ENCODE measurements around the gene CTIF.

CTIF gene

DNA sequence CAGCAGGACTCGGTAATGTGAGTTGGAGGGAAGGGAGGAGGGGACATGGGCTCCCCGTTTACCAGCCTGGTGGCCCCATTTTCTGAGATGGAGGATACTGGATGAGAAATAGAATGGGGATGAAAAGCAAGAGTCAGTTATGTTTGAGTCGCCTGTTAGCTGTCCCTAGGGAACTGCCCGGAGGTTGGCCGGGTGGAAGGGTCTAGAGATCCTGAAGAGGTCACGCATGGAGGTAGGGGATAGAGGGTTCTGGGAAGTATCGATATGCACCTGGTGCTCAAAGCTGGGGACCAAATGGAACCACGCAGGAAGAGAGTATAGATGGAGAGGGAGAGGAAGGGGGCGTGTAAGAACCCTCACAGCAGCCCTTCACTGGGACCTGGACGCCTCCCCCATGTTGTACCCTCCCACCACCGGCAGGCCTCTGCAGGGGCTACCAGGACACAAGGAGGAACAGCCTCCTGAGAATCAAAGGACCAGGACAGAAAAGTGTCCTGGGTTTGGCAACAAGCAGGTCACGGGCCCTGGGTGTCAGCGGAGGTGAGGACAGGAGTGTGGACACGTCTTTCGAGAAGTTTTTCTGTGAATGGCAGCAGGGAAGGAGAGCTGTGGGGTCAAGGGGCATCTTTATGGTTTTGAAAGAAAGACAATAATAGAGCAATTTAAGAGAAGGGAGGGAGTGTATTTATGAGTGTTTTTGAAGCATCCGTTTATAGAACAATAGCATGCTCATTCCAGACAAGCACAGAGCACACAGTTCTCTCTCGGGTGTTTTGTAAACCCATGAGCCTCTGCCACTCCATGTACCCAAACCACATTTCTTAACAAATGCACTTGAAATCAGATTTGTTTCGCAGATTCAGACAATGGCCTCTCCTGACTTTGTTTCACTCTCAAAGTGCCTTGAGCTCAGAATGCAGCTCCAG is 279.8 kb downstream of the CTIF start:
- TF ChIP-seq FOXM1 (IDR thresholded peaks at IDR 0.05; ENCODE audit: borderline replicate concordance, low read depth) (no peak), TAF1 (IDR thresholded peaks at IDR 0.05; ENCODE audit: low read depth) (no peak), RAD21 (IDR thresholded peaks at IDR 0.05; ENCODE audit: low read depth) (no peak), ZBTB7A (IDR thresholded peaks at IDR 0.05; ENCODE audit: low read depth) (no peak), TEAD4 (IDR thresholded peaks at IDR 0.05) (no peak), CEBPB (IDR thresholded peaks at IDR 0.05) (no peak), EP300 (IDR thresholded peaks at IDR 0.05; ENCODE audit: borderline replicate concordance) (no peak), CREB1 (IDR thresholded peaks at IDR 0.05; ENCODE audit: low read depth) (no peak), EGR1 (IDR thresholded peaks at IDR 0.05) (no peak), TCF12 (IDR thresholded peaks at IDR 0.05; ENCODE audit: low read depth) (no peak), NFIC (IDR thresholded peaks at IDR 0.05) (no peak), YY1 (IDR thresholded peaks at IDR 0.05; ENCODE audit: low read depth) (no peak), MAX (IDR thresholded peaks at IDR 0.05) (no peak), REST (IDR thresholded peaks at IDR 0.05; ENCODE audit: low read depth) (no peak)
- TF ChIP-seq, protein P1, sequence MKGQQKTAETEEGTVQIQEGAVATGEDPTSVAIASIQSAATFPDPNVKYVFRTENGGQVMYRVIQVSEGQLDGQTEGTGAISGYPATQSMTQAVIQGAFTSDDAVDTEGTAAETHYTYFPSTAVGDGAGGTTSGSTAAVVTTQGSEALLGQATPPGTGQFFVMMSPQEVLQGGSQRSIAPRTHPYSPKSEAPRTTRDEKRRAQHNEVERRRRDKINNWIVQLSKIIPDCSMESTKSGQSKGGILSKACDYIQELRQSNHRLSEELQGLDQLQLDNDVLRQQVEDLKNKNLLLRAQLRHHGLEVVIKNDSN (IDR thresholded peaks at IDR 0.05) = no peak

- TF ChIP-seq TAF1 (IDR thresholded peaks at IDR 0.05; ENCODE audit: low read depth) (no peak), NFIC (IDR thresholded peaks at IDR 0.05) (no peak), MAX (IDR thresholded peaks at IDR 0.05) (no peak), CREB1 (IDR thresholded peaks at IDR 0.05; ENCODE audit: low read depth) (no peak), TEAD4 (IDR thresholded peaks at IDR 0.05) (no peak), TCF12 (IDR thresholded peaks at IDR 0.05; ENCODE audit: low read depth) (no peak)
- TF ChIP-seq, protein P1 (IDR thresholded peaks at IDR 0.05) = no peak
Observed at GRCh38 chr18:48819276-48819675, 280.4 kb downstream of the CTIF start.

DNA sequence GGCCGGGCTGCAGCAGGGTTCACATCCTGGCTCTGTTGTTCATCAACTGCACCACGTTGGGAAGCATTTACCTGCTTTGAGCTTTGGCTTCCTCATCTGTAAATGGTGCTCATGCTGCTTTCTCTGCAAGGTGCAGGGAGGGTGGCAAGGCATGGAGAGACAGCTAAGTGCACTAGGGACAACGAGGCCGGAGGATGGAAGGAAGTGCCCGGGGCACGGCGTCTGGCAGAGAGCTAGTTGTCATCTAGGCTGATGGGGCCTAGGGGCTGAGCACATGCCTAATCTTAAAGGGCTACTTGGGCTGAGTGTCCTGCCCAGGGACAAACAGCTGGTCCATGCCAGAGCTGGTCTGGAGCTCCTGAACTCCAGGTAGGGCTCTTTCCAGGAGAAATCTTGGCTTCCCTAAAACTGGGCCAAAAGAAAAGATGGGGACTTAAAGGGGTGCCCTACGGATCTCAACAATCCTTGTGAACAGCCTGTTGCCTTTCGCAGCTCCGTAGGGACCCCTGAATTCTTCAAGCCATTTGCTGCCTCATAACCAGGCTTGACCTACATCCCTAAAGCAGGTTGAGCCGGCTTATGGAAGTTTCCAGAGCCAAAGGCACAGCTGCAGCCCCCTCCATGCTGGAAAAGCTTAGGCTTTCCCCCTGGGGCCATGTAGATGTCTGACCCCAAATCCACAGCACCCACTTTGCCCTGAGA is 281.1 kb downstream of the CTIF start:
- TF ChIP-seq REST (IDR thresholded peaks at IDR 0.05; ENCODE audit: low read depth) (no peak), CREB1 (IDR thresholded peaks at IDR 0.05; ENCODE audit: low read depth) (no peak), TCF12 (IDR thresholded peaks at IDR 0.05; ENCODE audit: low read depth) (no peak), EP300 (IDR thresholded peaks at IDR 0.05; ENCODE audit: borderline replicate concordance) (no peak), MAX (IDR thresholded peaks at IDR 0.05) (no peak), RAD21 (IDR thresholded peaks at IDR 0.05; ENCODE audit: low read depth) (no peak)
- TF ChIP-seq, protein P1 (IDR thresholded peaks at IDR 0.05) = no peak

GRCh38 chr18:48820483-48821250 is 281.8 kb downstream of the CTIF start:
- no peak for TF ChIP-seq TCF12 (IDR thresholded peaks at IDR 0.05; ENCODE audit: low read depth)
- TF ChIP-seq TAF1 (IDR thresholded peaks at IDR 0.05; ENCODE audit: low read depth) = no peak
- TF ChIP-seq, protein P1 (IDR thresholded peaks at IDR 0.05) = no peak
- TF ChIP-seq EP300 (IDR thresholded peaks at IDR 0.05; ENCODE audit: borderline replicate concordance) = no peak
- no peak for TF ChIP-seq MAX (IDR thresholded peaks at IDR 0.05)
- no peak for TF ChIP-seq YY1 (IDR thresholded peaks at IDR 0.05; ENCODE audit: low read depth)
- no peak for TF ChIP-seq TEAD4 (IDR thresholded peaks at IDR 0.05)
- no peak for TF ChIP-seq REST (IDR thresholded peaks at IDR 0.05; ENCODE audit: low read depth)
